Stimulated activated naive CD4-positive, alpha-beta T cell treated with Interleukin-2 at 50 U/mL for 16 hours (primary cell): ENCODE measurements around the gene FAM156A.
"Not testable (repeated sequence)": the region's sequence is repeated elsewhere in the genome, so short reads cannot be mapped to it uniquely, and the experiment has no call there.

Source experiments
- DNase-seq: peaks from one replicate; lab custom pipeline; 2025; lab: John Stamatoyannopoulos, UW

FAM156A gene

GRCh38 chrX:52905531-52905930, 52.8 kb downstream of the FAM156A start:
- not testable (repeated sequence) for DNase-seq
